PFSK-1 (cell line): ENCODE measurements around the gene OR1D5.

Source experiments
- FOXP2 ChIP-seq: optimal IDR thresholded peaks from 2 replicates; pipeline ENCODE3; 2011; ENCODE audit warnings: borderline replicate concordance, control low read depth, inconsistent platforms; ENCODE audit not compliant: insufficient read depth; ENCODE audit errors: extremely low read length, extremely low read depth
- POLR2AphosphoS5 ChIP-seq: IDR thresholded peaks from 2 replicates; pipeline ENCODE4 v1.6.1; 2012; ENCODE audit warnings: low read depth, mild to moderate bottlenecking, control low read depth, low read length, moderate library complexity
- SIN3A ChIP-seq: IDR thresholded peaks from 2 replicates; pipeline ENCODE4 v1.6.1; 2012; ENCODE audit warnings: mild to moderate bottlenecking, low read length, moderate library complexity, borderline replicate concordance; ENCODE audit not compliant: insufficient read depth
- TAF1 ChIP-seq: IDR thresholded peaks from 2 replicates; pipeline ENCODE4 v1.6.1; 2012; ENCODE audit warnings: low read length, control low read depth, borderline replicate concordance; ENCODE audit not compliant: insufficient read depth
- TF ChIP-seq, protein P1 (sequence below), 2 experiments: IDR thresholded peaks; 2 replicates each; pipeline versions ENCODE4 v1.6.1 to v1.8.0; 2011 to 2012; ENCODE audit warnings: low read depth in 2 of 2, low read length in 2 of 2, control low read depth in 1 of 2, inconsistent platforms in 1 of 2, mild to moderate bottlenecking in 1 of 2, moderate library complexity in 1 of 2; ENCODE audit not compliant: insufficient read depth in 1 of 2

Gene OR1D5

DNA sequence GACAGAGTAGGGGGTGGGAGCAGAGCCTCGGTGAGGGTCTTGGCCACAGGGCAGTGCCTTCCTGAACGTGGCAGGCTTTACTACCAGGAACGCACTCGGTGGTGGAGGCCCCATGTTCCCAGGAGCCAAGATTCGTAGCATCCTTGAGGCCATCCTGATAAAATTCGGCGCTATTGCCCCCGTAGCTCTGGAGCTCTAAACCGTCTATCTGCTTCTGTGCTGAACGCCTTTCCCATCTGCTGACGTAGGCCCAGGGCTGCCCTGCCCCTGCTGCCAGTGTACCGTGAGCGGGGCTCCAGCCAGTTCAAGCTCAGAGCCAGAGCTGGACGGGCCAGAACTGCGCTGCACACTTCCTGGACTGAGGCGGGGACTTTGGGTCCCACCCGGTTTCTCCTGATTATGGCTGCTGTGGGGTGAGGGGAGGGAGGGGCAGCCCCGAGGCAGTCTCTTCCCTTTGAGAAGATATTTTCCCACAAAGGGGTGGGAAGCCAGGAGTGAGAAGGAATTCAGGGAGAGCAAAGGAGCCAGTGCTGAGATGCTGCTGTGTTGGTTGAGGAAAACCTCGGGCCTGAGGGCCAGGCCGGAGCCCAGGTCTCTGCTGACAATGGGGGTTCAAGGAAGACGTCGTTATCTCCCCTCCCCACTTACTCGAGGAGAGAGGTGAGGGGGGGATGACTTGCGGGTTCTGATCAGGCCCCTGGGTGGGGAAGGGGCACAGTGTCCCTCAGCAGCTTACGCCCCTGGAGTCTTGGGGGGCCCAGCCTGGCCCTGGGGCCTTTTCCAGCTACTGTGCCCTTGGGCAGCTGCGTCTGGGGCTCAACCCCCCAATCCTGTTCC is 29.4 kb downstream of the OR1D5 start:
- TF ChIP-seq SIN3A: no peak
- TF ChIP-seq TAF1: no peak
- no peak for TF ChIP-seq POLR2AphosphoS5
- TF ChIP-seq, protein P1, sequence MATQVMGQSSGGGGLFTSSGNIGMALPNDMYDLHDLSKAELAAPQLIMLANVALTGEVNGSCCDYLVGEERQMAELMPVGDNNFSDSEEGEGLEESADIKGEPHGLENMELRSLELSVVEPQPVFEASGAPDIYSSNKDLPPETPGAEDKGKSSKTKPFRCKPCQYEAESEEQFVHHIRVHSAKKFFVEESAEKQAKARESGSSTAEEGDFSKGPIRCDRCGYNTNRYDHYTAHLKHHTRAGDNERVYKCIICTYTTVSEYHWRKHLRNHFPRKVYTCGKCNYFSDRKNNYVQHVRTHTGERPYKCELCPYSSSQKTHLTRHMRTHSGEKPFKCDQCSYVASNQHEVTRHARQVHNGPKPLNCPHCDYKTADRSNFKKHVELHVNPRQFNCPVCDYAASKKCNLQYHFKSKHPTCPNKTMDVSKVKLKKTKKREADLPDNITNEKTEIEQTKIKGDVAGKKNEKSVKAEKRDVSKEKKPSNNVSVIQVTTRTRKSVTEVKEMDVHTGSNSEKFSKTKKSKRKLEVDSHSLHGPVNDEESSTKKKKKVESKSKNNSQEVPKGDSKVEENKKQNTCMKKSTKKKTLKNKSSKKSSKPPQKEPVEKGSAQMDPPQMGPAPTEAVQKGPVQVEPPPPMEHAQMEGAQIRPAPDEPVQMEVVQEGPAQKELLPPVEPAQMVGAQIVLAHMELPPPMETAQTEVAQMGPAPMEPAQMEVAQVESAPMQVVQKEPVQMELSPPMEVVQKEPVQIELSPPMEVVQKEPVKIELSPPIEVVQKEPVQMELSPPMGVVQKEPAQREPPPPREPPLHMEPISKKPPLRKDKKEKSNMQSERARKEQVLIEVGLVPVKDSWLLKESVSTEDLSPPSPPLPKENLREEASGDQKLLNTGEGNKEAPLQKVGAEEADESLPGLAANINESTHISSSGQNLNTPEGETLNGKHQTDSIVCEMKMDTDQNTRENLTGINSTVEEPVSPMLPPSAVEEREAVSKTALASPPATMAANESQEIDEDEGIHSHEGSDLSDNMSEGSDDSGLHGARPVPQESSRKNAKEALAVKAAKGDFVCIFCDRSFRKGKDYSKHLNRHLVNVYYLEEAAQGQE (IDR thresholded peaks at IDR 0.05; ENCODE audit: insufficient read depth in 1 of 2, low read depth in 2 of 2, low read length in 2 of 2): no peak
- TF ChIP-seq FOXP2: no peak

DNA sequence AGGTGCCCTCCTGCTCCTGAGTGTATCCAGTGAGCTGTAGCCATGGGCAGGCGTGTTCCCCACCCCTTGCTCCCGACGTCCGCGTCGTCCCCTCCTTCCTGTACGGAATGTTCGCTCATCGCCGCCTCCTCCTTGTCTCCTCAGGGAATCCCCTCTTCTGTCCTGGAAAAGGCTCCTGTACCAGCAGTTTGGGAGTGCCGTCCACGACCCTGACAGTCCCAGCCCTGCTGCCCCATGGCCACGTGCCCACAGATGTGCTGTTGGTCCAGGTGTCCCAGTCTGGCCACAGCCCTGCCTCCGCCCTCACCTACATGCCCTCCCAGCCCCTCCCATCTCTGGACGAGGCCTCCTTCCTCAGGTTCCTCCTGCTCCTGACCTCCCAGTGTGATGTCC is 30.2 kb downstream of the OR1D5 start:
- TF ChIP-seq FOXP2 (no peak), POLR2AphosphoS5 (no peak)

GRCh38 chr17:3032258-3033247 is 30.9 kb downstream of the OR1D5 start:
- TF ChIP-seq, protein P1 (IDR thresholded peaks at IDR 0.05; ENCODE audit: insufficient read depth in 1 of 2, low read depth in 2 of 2, low read length in 2 of 2): no peak
- TF ChIP-seq POLR2AphosphoS5: no peak
- no peak for TF ChIP-seq FOXP2
- TF ChIP-seq TAF1: no peak
- no peak for TF ChIP-seq SIN3A

- TF ChIP-seq, protein P1 (IDR thresholded peaks at IDR 0.05; ENCODE audit: insufficient read depth in 1 of 2, low read depth in 2 of 2, low read length in 2 of 2): no peak
- TF ChIP-seq FOXP2: no peak
- no peak for TF ChIP-seq SIN3A
- TF ChIP-seq TAF1: no peak
- no peak for TF ChIP-seq POLR2AphosphoS5
These were observed 33.3 kb downstream of the OR1D5 start for GRCh38 chr17:3030096-3030495.

DNA sequence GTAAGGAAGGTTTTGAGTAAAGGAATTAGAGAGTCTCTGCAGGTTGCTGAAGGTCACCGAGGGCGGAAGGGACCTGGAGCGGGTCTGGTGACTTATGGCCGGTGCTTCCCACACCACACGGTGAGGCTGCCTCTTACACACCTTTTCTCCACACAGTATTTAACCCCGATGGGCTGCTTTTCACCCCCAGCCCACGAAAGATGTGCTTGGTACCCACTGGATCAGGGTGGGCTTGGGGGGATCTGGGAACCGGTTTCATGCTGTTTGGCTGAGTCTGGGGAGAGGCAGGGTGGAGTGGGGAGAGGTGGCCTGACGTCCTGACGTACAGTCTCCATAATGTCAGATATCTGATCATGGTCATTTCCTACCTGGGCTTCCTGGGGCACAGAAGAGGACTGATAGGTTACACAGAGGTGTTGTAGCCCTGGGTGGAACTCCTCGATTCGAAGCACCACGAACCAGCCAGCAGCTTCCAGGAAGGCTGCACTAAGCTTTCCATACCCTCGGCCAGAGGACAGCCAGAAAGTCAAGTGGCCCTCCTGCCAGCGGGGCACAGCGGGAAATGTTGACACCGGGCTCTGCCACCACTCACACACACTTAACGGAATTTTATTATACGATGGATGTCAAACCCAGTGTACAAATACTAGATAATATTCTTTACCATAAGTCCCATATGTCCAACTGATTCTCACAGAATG is 34.0 kb downstream of the OR1D5 start:
- TF ChIP-seq FOXP2 (no peak), POLR2AphosphoS5 (no peak), SIN3A (no peak), TAF1 (no peak)
- TF ChIP-seq, protein P1 (IDR thresholded peaks at IDR 0.05; ENCODE audit: insufficient read depth in 1 of 2, low read depth in 2 of 2, low read length in 2 of 2): no peak
